OCI-LY1 (cell line): ENCODE data around the gene SPOCK1.

Experiments used
- H2AFZ ChIP-seq: fragments of 200-600 bp; sonication (generic), shearing (Covaris generic); 2 replicates; pipeline ENCODE4 v1.6.0; 2014; ENCODE audit warnings: antibody characterized with exemption, mild to moderate bottlenecking, low read length
- H3F3A ChIP-seq: fragments of 200-600 bp; sonication (generic), shearing (Covaris generic); 2 replicates; pipeline ENCODE4 v1.6.0; 2014; ENCODE audit warnings: mild to moderate bottlenecking, antibody characterized with exemption, low read length, moderate library complexity; ENCODE audit not compliant: insufficient read depth
- H3K27ac ChIP-seq: fragments of 200-600 bp; sonication (generic); 2 replicates; pipeline ENCODE4 v1.5.1; 2014; ENCODE audit warnings: low read length, mixed run types, mild to moderate bottlenecking, low read depth; ENCODE audit not compliant: poor library complexity, severe bottlenecking
- H3K27me3 ChIP-seq: fragments of 200-600 bp; sonication (generic); 2 replicates; pipeline ENCODE4 v1.6.0; 2014; ENCODE audit warnings: antibody characterized with exemption, mild to moderate bottlenecking, low read length, moderate library complexity; ENCODE audit not compliant: insufficient read depth
- H3K36me3 ChIP-seq: fragments of 200-600 bp; sonication (generic); 2 replicates; pipeline ENCODE4 v1.6.1; 2014; ENCODE audit warnings: mild to moderate bottlenecking, antibody characterized with exemption, low read length, moderate library complexity, mixed read lengths; ENCODE audit not compliant: insufficient read depth
- H3K4me1 ChIP-seq: fragments of 200-600 bp; sonication (generic); 2 replicates; pipeline ENCODE4 v1.5.1; 2014; ENCODE audit warnings: mild to moderate bottlenecking, low read length, moderate library complexity; ENCODE audit not compliant: insufficient read depth, severe bottlenecking
- H3K4me2 ChIP-seq: fragments of 200-600 bp; sonication (generic), shearing (Covaris generic); 2 replicates; pipeline ENCODE4 v1.6.1; 2014; ENCODE audit warnings: low read length
- H3K4me3 ChIP-seq: fragments of 200-600 bp; sonication (generic); 2 replicates; pipeline ENCODE4 v1.5.1; 2014; ENCODE audit warnings: low read length, low read depth, mild to moderate bottlenecking, mixed read lengths; ENCODE audit not compliant: poor library complexity, severe bottlenecking
- H3K79me2 ChIP-seq: fragments of 200-600 bp; shearing (Covaris generic); 2 replicates; pipeline ENCODE4 v1.6.1; 2016; ENCODE audit warnings: mixed run types, low read length, mixed read lengths; ENCODE audit not compliant: insufficient read depth
- H3K9ac ChIP-seq: fragments of 200-600 bp; sonication (generic), shearing (Covaris generic); 2 replicates; pipeline ENCODE4 v1.6.1; 2014; ENCODE audit warnings: mild to moderate bottlenecking, low read length, mixed read lengths
- H3K9me2 ChIP-seq: fragments of 200-600 bp; sonication (generic), shearing (Covaris generic); 2 replicates; pipeline ENCODE4 v1.6.1; 2014; ENCODE audit warnings: low read depth, mild to moderate bottlenecking, low read length, mixed read lengths
- H3K9me3 ChIP-seq: fragments of 200-600 bp; shearing (Covaris generic); 2 replicates; pipeline ENCODE4 v1.6.1; 2014; ENCODE audit warnings: low read length, mixed read lengths
- H4K20me1 ChIP-seq: fragments of 200-600 bp; sonication (generic), shearing (Covaris generic); 2 replicates; pipeline ENCODE4 v1.6.0; 2016; ENCODE audit warnings: mild to moderate bottlenecking, low read length; ENCODE audit not compliant: insufficient read depth
- CTCF ChIP-seq: fragments of 200-600 bp; sonication (generic), shearing (Covaris generic); IDR thresholded peaks from 2 replicates; pipeline ENCODE4 v1.5.1; 2017; ENCODE audit warnings: mild to moderate bottlenecking, antibody characterized with exemption, low read length, moderate library complexity, mixed read lengths
- EZH2 ChIP-seq: fragments of 200-600 bp; sonication (generic), shearing (Covaris generic); IDR thresholded peaks from 2 replicates; pipeline ENCODE4 v1.8.0; 2017; ENCODE audit warnings: borderline replicate concordance, mixed run types, mild to moderate bottlenecking, antibody characterized with exemption, low read length, moderate library complexity, mixed read lengths

SPOCK1 gene

DNA sequence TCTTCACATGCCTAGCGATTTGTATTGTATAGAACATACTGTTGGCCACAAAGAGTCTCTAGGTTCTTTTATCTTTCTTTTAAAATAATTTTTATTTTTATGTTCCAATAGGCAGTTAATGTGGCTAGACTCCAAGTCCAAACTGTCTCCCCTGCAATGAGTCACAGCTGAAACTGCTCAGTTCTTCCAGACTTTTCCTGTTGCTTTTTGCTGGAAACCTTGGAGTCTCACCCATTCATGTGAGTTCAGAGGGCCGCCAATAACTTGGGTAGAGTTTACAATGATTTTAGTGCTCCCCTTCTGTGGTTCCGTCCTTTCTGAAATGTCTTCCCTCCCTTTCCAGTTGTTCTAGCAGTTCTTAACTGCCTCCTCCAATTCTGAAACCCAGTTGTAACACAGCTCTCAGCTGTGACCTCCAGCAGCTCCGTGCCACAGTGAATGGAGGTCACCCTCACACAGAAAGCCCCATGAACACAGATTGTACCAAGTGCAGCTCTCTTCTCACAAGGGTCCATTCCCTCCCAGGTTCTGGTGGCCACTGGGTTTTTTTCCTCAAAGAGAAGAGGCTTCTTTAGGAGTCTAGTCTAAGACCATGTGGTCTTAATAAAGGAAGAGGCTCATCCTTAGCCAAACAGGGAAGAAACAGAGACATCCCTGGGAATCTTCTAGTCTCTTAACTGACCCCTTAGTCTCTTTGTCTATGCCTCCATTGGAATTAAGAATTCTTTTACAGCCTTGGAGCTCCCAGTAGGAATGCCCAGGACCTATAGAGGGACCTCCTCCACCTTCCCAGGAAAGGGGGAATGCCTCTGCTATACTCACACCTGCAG lies 198.5 kb downstream of the SPOCK1 start:
- no peak overlapping the region for H3K4me2 ChIP-seq
- H3K9me3 ChIP-seq: no peaks in the 10 kb centered on the region
- H3K79me2 ChIP-seq: no peaks in the 10 kb centered on the region
- H3K9ac ChIP-seq: no peak overlapping the region
- H3K36me3 ChIP-seq: no peaks in the 10 kb centered on the region
- no peak overlapping the region for H3K4me3 ChIP-seq
- no peaks in the 10 kb centered on the region for H4K20me1 ChIP-seq
- H2AFZ ChIP-seq: no peak overlapping the region
- H3F3A ChIP-seq: no peaks in the 10 kb centered on the region
- TF ChIP-seq EZH2 (no peak), CTCF (no peak)
- H3K27me3 ChIP-seq: no peaks in the 10 kb centered on the region
- H3K9me2 ChIP-seq: no peaks in the 10 kb centered on the region
- no peak overlapping the region for H3K27ac ChIP-seq
- H3K4me1 ChIP-seq: no peaks in the 10 kb centered on the region

DNA sequence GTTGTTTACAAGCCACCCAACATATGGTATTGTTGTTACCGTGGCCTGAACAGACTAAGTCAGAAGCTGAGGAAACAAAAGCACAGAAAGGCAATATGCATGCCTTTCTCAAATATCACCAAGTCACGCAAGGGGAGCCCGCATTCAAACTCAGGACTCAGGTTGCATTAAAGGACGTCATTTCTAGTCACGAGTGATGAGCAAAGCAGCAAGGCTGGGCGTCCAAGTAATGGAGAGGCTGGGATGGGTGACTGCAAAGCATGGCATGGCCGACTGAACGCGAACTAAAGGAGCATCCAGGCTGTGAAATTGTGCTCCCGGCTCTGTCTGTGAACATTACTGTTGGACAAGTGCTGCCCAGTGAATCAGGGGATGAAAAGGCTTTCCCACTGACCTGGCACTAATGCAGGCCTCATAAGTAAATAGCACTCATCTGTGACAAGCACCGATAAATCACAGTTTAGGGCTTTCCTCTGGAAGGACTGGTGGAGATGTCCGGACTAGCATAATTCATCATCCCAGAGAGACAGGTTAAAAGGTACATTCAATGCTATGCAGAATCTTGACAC lies 202.8 kb downstream of the SPOCK1 start:
- no peak overlapping the region for H3K4me2 ChIP-seq
- H3F3A ChIP-seq: no peaks in the 10 kb centered on the region
- no peaks in the 10 kb centered on the region for H3K79me2 ChIP-seq
- H3K4me3 ChIP-seq: no peak overlapping the region
- no peaks in the 10 kb centered on the region for H3K9me3 ChIP-seq
- no peaks in the 10 kb centered on the region for H3K27me3 ChIP-seq
- no peak overlapping the region for H2AFZ ChIP-seq
- H3K4me1 ChIP-seq: no peaks in the 10 kb centered on the region
- TF ChIP-seq EZH2: no peak
- no peak for TF ChIP-seq CTCF
- no peaks in the 10 kb centered on the region for H3K36me3 ChIP-seq
- no peaks in the 10 kb centered on the region for H4K20me1 ChIP-seq
- no peaks in the 10 kb centered on the region for H3K9me2 ChIP-seq
- no peak overlapping the region for H3K27ac ChIP-seq
- no peak overlapping the region for H3K9ac ChIP-seq

GRCh38 chr5:137294604-137295003 lies 204.5 kb downstream of the SPOCK1 start:
- Histone ChIP-seq H3K27me3 (no peaks in the 10 kb centered on the region), H3K4me1 (no peaks in the 10 kb centered on the region), H3K9ac (no peak overlapping the region), H4K20me1 (no peaks in the 10 kb centered on the region), H2AFZ (no peak overlapping the region), H3K36me3 (no peaks in the 10 kb centered on the region), H3K9me2 (no peaks in the 10 kb centered on the region), H3K79me2 (no peaks in the 10 kb centered on the region), H3K4me2 (no peak overlapping the region), H3K4me3 (no peak overlapping the region), H3K9me3 (no peaks in the 10 kb centered on the region), H3K27ac (no peak overlapping the region), H3F3A (no peaks in the 10 kb centered on the region)
- no peak for TF ChIP-seq CTCF
- TF ChIP-seq EZH2: no peak
